ENCODE results near the gene SNTG2.
"Not testable (repeated sequence)": the region's sequence is repeated elsewhere in the genome, so short reads cannot be mapped to it uniquely, and the experiment has no call there.

The SNTG2 gene

GRCh38 chr2:1053786-1054185 lies 103.1 kb downstream of the SNTG2 start:
- no peak for DNase-seq (ENCODE audit: low spot score)

DNA sequence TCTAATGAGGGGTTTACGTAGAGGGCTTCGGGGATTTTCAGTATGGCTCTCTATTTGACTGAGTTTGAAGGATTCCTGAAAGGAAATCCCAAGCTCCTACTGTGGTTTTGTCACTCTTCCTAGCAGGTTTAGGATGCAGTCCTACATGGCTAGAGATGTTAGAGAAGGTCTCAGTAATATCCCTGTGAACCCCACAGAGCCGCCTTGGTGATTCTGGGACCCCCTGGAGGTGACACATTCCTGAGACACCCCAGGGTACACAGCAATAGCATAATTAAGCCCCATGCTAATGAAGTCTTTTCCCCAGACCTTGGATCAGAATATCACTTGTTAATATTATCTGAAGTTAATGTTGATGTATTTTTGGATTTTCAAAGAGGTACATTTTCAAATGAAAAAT lies 103.8 kb downstream of the SNTG2 start:
- no peak for DNase-seq (ENCODE audit: low spot score)

DNA sequence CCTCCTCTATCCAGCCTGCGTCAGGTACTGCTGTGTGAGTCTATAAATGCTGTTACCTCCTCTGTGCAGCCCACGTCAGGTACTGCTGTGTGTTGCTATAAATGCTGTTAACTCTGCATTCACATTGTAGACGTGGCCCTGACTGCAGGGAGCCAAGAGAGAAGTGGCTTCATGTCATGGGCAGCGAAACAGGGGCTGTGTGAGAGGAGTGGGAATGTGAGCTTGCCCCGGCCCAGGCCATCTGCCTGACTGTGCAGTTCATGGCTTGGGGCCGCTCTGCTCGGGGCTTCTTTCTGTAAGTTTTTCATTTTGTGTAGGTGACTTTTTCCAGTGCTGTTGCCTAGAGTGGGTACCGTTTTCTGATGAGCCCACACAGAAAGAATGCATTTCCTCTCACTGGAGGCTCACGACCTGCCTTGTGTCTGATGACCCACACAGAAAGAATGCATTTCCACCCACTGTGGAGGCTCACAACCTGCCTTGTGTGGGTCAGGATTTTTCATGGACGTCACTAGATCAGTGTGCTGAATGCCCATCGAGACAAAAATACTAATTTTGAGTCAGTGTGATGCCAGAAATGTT lies 104.5 kb downstream of the SNTG2 start:
- no peak for DNase-seq (ENCODE audit: low spot score)

- no peak for DNase-seq (ENCODE audit: low spot score)
These were observed 109.7 kb downstream of the SNTG2 start for GRCh38 chr2:1060372-1060771.

DNA sequence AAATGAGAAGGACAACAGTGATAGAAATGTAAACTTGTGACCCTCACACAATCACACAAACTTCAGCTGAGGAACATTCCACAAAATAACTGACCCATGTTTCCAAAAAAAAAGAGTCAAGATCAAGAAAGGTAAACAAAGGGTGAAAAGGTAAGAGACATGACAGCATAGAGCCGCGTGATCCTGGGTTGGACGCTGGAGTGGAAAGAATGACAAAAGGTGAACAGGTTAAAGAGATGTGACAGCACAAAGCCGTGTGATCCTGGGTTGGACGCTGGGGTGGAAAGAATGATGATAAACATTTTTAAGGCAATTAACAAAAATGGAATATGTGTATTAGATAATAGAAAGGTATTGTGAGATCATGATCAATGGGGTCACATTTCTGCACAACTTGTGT lies 110.3 kb downstream of the SNTG2 start:
- no peak for DNase-seq (ENCODE audit: low spot score)

DNA sequence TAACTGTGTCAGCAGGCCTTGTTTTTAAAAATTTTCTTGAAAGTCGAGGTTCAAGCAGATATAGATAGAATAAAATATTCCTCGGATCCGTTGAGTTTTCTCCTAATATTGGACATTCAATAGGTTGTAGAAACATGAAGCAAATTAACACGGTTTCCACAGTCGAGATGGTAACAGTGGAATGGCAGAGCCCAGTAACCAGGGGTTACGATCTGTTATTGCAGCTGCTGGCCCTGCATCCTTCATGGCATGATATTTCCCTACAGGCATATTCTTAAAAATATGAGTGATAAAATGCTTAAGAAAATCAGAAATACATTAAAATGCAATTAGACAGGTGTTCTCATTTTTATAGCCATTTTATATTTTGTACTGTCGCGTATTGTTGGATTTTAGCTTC lies 117.6 kb downstream of the SNTG2 start:
- DNase-seq (ENCODE audit: low spot score) = no peak

DNA sequence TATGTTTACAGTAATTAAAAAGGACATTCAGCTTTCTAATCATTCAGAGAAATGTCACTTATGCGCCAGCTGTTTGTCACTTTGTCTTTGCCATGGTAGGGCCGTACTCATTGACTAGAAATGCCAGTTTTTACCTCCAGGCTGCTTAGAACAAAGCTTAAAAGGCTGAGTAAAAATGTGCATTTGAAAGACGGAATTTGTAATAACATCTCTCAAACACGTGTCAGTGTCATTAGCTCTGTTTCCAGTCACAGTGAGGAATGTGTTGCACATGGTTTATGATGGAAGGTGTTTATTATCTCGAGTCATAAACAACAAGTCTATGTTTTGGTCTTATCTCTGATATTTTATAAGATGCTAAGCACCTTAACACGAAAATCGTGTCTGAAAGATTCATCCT lies 118.2 kb downstream of the SNTG2 start:
- no peak for DNase-seq (ENCODE audit: low spot score)

GRCh38 chr2:1069847-1070246 lies 119.2 kb downstream of the SNTG2 start:
- DNase-seq (ENCODE audit: low spot score) = no peak

DNA sequence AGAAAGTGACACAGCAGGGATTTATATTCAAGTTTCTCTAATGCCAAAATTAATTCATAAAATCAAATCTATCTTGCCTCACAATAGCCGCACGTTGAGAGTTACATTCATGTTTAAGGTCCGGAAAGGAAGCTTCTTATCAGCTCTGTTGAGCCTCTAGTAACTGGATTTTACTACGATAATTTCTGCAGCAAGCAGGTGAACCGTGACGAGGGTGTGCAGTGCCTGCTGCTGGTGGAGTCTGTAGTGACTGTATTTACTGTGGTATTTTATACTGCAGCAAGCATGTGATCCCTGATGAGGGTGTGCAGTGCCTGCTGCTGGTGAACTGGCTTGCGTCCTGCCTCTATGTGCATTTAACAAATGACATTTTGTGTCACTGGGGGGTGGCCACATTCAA lies 120.0 kb downstream of the SNTG2 start:
- DNase-seq (ENCODE audit: low spot score) = no peak

DNA sequence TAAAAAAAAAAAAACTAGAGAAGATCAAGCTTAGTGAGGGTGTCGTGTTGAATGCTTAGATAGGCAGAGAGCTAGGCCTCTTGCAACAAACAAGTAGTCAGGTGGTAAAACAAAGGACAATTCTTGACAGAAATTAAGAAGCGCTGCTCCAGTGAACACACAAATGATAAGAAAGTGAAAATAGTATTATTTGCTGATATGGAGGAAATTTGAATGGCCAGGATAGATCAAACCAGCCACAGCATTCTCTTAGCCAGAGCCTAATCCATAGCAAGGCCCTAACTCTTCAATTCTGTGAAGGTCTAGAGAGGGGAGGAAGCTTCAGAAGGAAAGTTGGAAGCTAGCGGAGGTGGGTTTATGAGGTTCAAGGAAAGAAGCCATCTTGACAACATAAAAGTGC lies 121.0 kb downstream of the SNTG2 start:
- DNase-seq (ENCODE audit: low spot score) = no peak

- no peak for DNase-seq (ENCODE audit: low spot score)
These were observed 121.6 kb downstream of the SNTG2 start for GRCh38 chr2:1072250-1072649.

- no peak for DNase-seq (ENCODE audit: low spot score)
These were observed 127.3 kb downstream of the SNTG2 start for GRCh38 chr2:1077911-1078310.

DNA sequence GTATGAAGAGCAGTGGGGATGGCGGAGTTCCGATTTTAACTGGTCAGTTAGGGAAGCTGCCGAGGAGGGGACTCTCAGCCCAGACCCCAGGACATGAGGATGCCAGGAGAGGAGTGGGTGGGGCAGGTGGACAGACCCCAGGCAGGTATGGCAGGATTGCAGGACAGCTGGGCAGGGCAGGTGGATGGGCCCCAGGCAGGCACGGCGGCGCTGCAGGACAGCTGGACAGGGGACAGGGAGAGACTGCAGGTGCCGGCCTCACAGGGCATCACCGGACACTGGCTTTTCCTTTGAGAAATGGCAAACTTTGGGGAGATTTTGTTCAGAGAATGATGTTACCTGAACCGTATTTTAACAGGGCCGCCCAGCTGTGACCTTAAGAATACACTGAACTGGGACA lies 127.7 kb downstream of the SNTG2 start:
- no peak for DNase-seq (ENCODE audit: low spot score)

DNA sequence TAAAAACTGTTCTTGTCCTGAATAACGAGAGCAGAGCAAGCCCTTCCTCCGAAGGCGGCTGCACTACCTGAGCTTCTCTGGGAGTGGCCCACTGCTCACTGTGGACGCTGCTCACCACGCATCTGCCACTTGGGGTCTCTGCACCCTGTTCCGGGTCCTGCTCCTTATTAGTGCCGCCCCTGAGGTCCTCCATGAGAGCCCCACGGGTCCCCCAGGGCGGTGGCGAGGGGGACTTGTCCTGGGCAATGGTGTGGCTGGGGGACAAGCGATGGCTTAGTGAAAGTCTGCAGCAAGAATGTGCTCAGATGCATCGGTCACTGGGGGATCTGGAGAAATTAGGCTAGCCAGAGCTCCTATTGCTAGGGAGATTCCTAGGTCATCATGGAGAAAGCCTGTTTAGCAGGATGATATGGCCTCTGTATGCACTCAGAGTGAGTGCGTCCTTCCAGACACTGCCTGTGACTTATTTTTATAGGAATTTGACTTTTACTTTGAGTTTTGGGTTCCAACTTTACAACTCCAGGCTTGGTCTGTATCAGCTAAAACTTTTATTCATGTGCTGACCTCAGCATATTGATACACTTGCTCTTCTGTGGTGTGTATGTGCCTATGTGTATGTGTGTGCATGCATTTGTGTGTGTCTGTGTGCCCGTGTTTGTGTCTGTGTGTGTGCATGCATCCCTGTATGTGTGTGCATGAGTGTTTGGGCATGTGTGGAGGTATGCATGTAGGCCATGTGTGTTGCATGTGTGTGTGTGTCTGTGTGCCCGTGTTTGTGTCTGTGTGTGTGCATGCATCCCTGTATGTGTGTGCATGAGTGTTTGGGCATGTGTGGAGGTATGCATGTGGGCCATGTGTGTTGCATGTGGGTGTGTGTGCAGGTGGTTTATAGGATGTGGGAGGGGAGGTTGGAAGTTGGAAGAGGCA lies 129.5 kb downstream of the SNTG2 start:
- DNase-seq (ENCODE audit: low spot score) = no peak

- DNase-seq (ENCODE audit: low spot score) = no peak
These were observed 131.0 kb downstream of the SNTG2 start for GRCh38 chr2:1081451-1082225.

GRCh38 chr2:1082456-1083205 lies 132.0 kb downstream of the SNTG2 start:
- DNase-seq (ENCODE audit: low spot score) = no peak

DNA sequence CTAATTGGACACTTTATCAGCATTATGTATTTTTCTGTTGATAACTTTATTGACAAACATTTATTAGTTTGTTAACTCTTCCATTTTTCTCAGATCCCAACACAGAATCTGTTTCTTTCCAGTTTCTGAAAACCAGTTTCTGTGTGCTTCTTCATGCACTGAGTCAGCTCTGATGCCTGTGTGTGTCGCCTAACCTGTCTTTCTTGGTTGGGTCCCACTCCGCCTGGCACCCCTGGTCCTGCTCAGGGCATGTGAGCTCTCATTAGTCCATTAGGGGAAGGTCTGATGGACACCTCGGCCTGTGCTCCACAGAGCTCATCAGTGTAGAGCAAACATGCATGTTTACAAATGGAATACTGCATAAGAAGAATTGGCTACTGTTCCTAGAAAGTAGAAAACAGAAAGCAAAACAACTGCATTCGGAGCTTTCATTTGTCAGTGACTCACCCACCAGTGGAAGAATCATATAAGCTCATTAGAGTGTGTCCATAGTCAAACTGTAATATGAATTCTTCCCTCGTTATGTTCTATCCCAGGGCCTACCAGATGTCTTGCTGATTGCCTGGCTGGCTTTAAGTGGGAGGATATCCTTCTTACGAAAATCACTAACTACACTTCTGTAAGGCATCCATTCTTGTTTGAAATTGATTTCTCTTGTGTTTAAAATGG lies 137.7 kb downstream of the SNTG2 start:
- DNase-seq (ENCODE audit: low spot score) = no peak

DNA sequence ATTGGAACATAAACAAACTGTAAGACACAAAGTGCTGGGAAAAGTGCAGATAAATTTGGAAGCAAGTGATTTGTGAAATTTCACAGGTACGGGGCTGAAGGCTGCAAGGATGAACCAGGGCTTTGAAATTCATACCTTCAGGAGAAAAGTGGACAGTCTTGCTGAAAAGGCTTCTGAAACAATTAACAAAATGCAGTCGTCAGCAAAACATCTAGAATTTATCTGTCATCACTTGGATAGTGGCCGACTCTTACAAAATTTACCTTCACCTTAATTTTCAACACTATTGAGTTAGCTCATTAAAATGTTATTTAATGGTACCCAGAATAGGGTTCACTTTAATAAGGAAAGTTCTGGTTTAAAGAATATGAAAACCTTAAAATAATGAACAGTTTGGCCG lies 138.3 kb downstream of the SNTG2 start:
- DNase-seq (ENCODE audit: low spot score) = no peak

- no peak for DNase-seq (ENCODE audit: low spot score)
These were observed 141.4 kb downstream of the SNTG2 start for GRCh38 chr2:1091895-1092585.

GRCh38 chr2:1093668-1094067 lies 143.0 kb downstream of the SNTG2 start:
- DNase-seq (ENCODE audit: low spot score) = not testable (repeated sequence)

GRCh38 chr2:1097101-1097500 lies 146.5 kb downstream of the SNTG2 start:
- no peak for DNase-seq (ENCODE audit: low spot score)

Data from Ammon's horn (tissue), 1 donor.